Tibial nerve (tissue), 3 donors: ENCODE data around the gene VSTM2B.

Experiments used
- CTCF ChIP-seq, 5 experiments: fragments of 200-600 bp in 3 of 5; fragments of 450-650 bp in 2 of 5; sonication (generic) in 3 of 5; IDR thresholded peaks; one replicate each; pipeline ENCODE4 v1.5.1; 2016 to 2019; ENCODE audit warnings: antibody characterized with exemption in 5 of 5, mild to moderate bottlenecking in 3 of 5, moderate library complexity in 2 of 5
- POLR2A ChIP-seq, 2 donors: fragments of 450-650 bp; IDR thresholded peaks; one replicate each; pipeline ENCODE4 v1.6.1; 2017; ENCODE audit warnings: antibody characterized with exemption in 2 of 2, mild to moderate bottlenecking in 2 of 2, moderate library complexity in 2 of 2

- no peak for TF ChIP-seq CTCF (IDR thresholded peaks at IDR 0.05)
- no peak for TF ChIP-seq POLR2A (IDR thresholded peaks at IDR 0.05)
Observed at GRCh38 chr19:29551774-29552173, 26.0 kb downstream of the VSTM2B start.
